ENCODE measurements around the gene RPL22L1.
"Not testable (repeated sequence)": the region's sequence is repeated elsewhere in the genome, so short reads cannot be mapped to it uniquely, and the experiment has no call there.

RPL22L1 gene

GRCh38 chr3:170897978-170898377 is 28.0 kb upstream of the RPL22L1 start:
- no peaks in the 10 kb centered on the region for H3K27me3 Mint-ChIP-seq
- no peak for ATAC-seq (replicated peaks)
- no peaks in the 10 kb centered on the region for H3K9me3 Mint-ChIP-seq
- H3K27ac Mint-ChIP-seq, result no peak overlapping the region
- peaks cover 15% of the 10 kb centered on the region for H3K36me3 Mint-ChIP-seq (ENCODE audit: insufficient read depth)
- H3K4me1 Mint-ChIP-seq (ENCODE audit: low read depth in 2 of 2), result peaks cover 0 to 5% of the 10 kb centered on the region in 2 donors
- no peak overlapping the region for H3K4me3 Mint-ChIP-seq
- DNase-seq, result no peak

GRCh38 chr3:170897199-170897598 is 27.2 kb upstream of the RPL22L1 start:
- not testable (repeated sequence) for H3K27me3 Mint-ChIP-seq; ATAC-seq (replicated peaks); H3K27ac Mint-ChIP-seq; H3K4me3 Mint-ChIP-seq; H3K9me3 Mint-ChIP-seq; H3K4me1 Mint-ChIP-seq (ENCODE audit: low read depth in 2 of 2); DNase-seq
- H3K36me3 Mint-ChIP-seq (ENCODE audit: insufficient read depth), result peaks cover 12% of the 10 kb centered on the region

- Mint-ChIP-seq H3K4me1 (ENCODE audit: low read depth in 2 of 2) (peaks cover 0 to 5% of the 10 kb centered on the region in 2 donors), H3K27me3 (no peaks in the 10 kb centered on the region), H3K36me3 (ENCODE audit: insufficient read depth) (peaks cover 12% of the 10 kb centered on the region), H3K27ac (no peak overlapping the region), H3K9me3 (no peaks in the 10 kb centered on the region), H3K4me3 (no peak overlapping the region)
- DNase-seq (no peak), ATAC-seq (replicated peaks) (no peak)
Measured at GRCh38 chr3:170896781-170897180, 26.8 kb upstream of the RPL22L1 start.

GRCh38 chr3:170896333-170896732 is 26.3 kb upstream of the RPL22L1 start:
- not testable (repeated sequence) for ATAC-seq (replicated peaks); H3K27me3 Mint-ChIP-seq; DNase-seq; H3K9me3 Mint-ChIP-seq; H3K27ac Mint-ChIP-seq; H3K4me1 Mint-ChIP-seq (ENCODE audit: low read depth in 2 of 2); H3K4me3 Mint-ChIP-seq
- peaks cover 12% of the 10 kb centered on the region for H3K36me3 Mint-ChIP-seq (ENCODE audit: insufficient read depth)

- no peak overlapping the region for H3K27ac Mint-ChIP-seq
- H3K36me3 Mint-ChIP-seq (ENCODE audit: insufficient read depth), result peaks cover 6% of the 10 kb centered on the region
Measured at GRCh38 chr3:170893895-170894294, 23.9 kb upstream of the RPL22L1 start.

GRCh38 chr3:170889630-170890029 is 19.6 kb upstream of the RPL22L1 start:
- Mint-ChIP-seq H3K27ac (no peak overlapping the region), H3K4me3 (no peak overlapping the region)

More at GRCh38 chr3:170893895-170894294, 23.9 kb upstream of the RPL22L1 start:
- no peaks in the 10 kb centered on the region for H3K9me3 Mint-ChIP-seq
- ATAC-seq (replicated peaks) (no peak), DNase-seq (no peak)
- no peak overlapping the region for H3K4me3 Mint-ChIP-seq
- H3K27me3 Mint-ChIP-seq, result no peaks in the 10 kb centered on the region
- peaks cover 0 to 5% of the 10 kb centered on the region in 2 donors for H3K4me1 Mint-ChIP-seq (ENCODE audit: low read depth in 2 of 2)

GRCh38 chr3:170889132-170889531 is 19.1 kb upstream of the RPL22L1 start:
- ATAC-seq (replicated peaks) (no peak), DNase-seq (no peak)
- no peaks in the 10 kb centered on the region for H3K4me1 Mint-ChIP-seq (ENCODE audit: low read depth in 2 of 2)
- H3K4me3 Mint-ChIP-seq, result no peak overlapping the region
- no peaks in the 10 kb centered on the region for H3K9me3 Mint-ChIP-seq
- no peak overlapping the region for H3K27ac Mint-ChIP-seq
- peaks cover 6% of the 10 kb centered on the region for H3K36me3 Mint-ChIP-seq (ENCODE audit: insufficient read depth)
- peaks cover 5 to 12% of the 10 kb centered on the region in 2 donors for H3K27me3 Mint-ChIP-seq

More at GRCh38 chr3:170889630-170890029, 19.6 kb upstream of the RPL22L1 start:
- H3K36me3 Mint-ChIP-seq (ENCODE audit: insufficient read depth), result peaks cover 3% of the 10 kb centered on the region
- ATAC-seq (replicated peaks) (no peak), DNase-seq (no peak)
- H3K4me1 Mint-ChIP-seq (ENCODE audit: low read depth in 2 of 2), result no peaks in the 10 kb centered on the region
- H3K27me3 Mint-ChIP-seq, result peaks cover under 1 to 12% of the 10 kb centered on the region in 2 donors
- H3K9me3 Mint-ChIP-seq, result no peaks in the 10 kb centered on the region

GRCh38 chr3:170884109-170884930 is 14.3 kb upstream of the RPL22L1 start:
- H3K4me3 Mint-ChIP-seq; H3K27ac Mint-ChIP-seq; H3K9me3 Mint-ChIP-seq; H3K4me1 Mint-ChIP-seq (ENCODE audit: low read depth in 2 of 2); DNase-seq; ATAC-seq (replicated peaks); H3K36me3 Mint-ChIP-seq (ENCODE audit: insufficient read depth): not testable (repeated sequence)
- H3K27me3 Mint-ChIP-seq, result peaks cover 5 to 12% of the 10 kb centered on the region in 2 donors

GRCh38 chr3:170878688-170879087 is 8.7 kb upstream of the RPL22L1 start:
- not testable (repeated sequence) for ATAC-seq (replicated peaks); H3K36me3 Mint-ChIP-seq (ENCODE audit: insufficient read depth); DNase-seq; H3K9me3 Mint-ChIP-seq; H3K4me1 Mint-ChIP-seq (ENCODE audit: low read depth in 2 of 2); H3K4me3 Mint-ChIP-seq; H3K27ac Mint-ChIP-seq; H3K27me3 Mint-ChIP-seq

- not testable (repeated sequence) for DNase-seq; H3K4me3 Mint-ChIP-seq; H3K27me3 Mint-ChIP-seq; H3K9me3 Mint-ChIP-seq; H3K4me1 Mint-ChIP-seq (ENCODE audit: low read depth in 2 of 2); ATAC-seq (replicated peaks); H3K27ac Mint-ChIP-seq; H3K36me3 Mint-ChIP-seq (ENCODE audit: insufficient read depth)
Measured at GRCh38 chr3:170877311-170877710, 7.3 kb upstream of the RPL22L1 start.

- Mint-ChIP-seq H3K4me3 (no peak overlapping the region), H3K9me3 (no peaks in the 10 kb centered on the region), H3K27me3 (no peaks in the 10 kb centered on the region), H3K27ac (no peak overlapping the region), H3K36me3 (ENCODE audit: insufficient read depth) (no peaks in the 10 kb centered on the region), H3K4me1 (ENCODE audit: low read depth in 2 of 2) (no peaks in the 10 kb centered on the region)
- ATAC-seq (replicated peaks), result no peak
- DNase-seq, result no peak
Measured at GRCh38 chr3:170876537-170876936, 6.5 kb upstream of the RPL22L1 start.

- DNase-seq (no peak), ATAC-seq (replicated peaks) (no peak)
- no peaks in the 10 kb centered on the region for H3K27me3 Mint-ChIP-seq
- H3K4me1 Mint-ChIP-seq (ENCODE audit: low read depth in 2 of 2), result peaks cover 19 to 26% of the 10 kb centered on the region in 2 donors
- H3K36me3 Mint-ChIP-seq (ENCODE audit: insufficient read depth), result peaks cover 53% of the 10 kb centered on the region
- no peaks in the 10 kb centered on the region for H3K9me3 Mint-ChIP-seq
- H3K4me3 Mint-ChIP-seq, result peak overlapping the region; percentile 94 to 97
- H3K27ac Mint-ChIP-seq, result peak overlapping the region; percentile 96 to 98
Measured at GRCh38 chr3:170869239-170869590, 780 bp downstream of the RPL22L1 start.

GRCh38 chr3:170868577-170869238 is 1.3 kb downstream of the RPL22L1 start:
- Mint-ChIP-seq H3K27me3 (no peaks in the 10 kb centered on the region), H3K9me3 (no peaks in the 10 kb centered on the region), H3K36me3 (ENCODE audit: insufficient read depth) (peaks cover 53% of the 10 kb centered on the region), H3K27ac (peak overlapping the region; percentile 96 to 98), H3K4me3 (peak overlapping the region; percentile 94 to 97), H3K4me1 (ENCODE audit: low read depth in 2 of 2) (peaks cover 19 to 26% of the 10 kb centered on the region in 2 donors)
- DNase-seq, result no peak
- ATAC-seq (replicated peaks), result no peak

All from effector memory CD8-positive, alpha-beta T cell (primary cell).